Parathyroid adenoma (tissue), 2 donors: ENCODE measurements around the gene TAPT1.

ENCODE experiments used
- H2AFZ ChIP-seq: fragments of 300-600 bp; sonication (generic); one replicate; pipeline ENCODE4 v1.7.0; 2017; ENCODE audit warnings: antibody characterized with exemption, mild to moderate bottlenecking
- H3K27ac ChIP-seq: fragments of 300-600 bp; sonication (generic); one replicate; pipeline ENCODE4 v1.7.0; 2017
- H3K27me3 ChIP-seq: fragments of 300-600 bp; sonication (generic); one replicate; pipeline ENCODE4 v1.7.0; 2017; ENCODE audit warnings: low read length; ENCODE audit not compliant: control insufficient read depth, insufficient read depth
- H3K36me3 ChIP-seq: fragments of 300-600 bp; sonication (generic); one replicate; pipeline ENCODE4 v1.7.0; 2017; ENCODE audit warnings: low read length; ENCODE audit not compliant: control insufficient read depth, insufficient read depth
- H3K4me1 ChIP-seq: fragments of 300-600 bp; sonication (generic); one replicate; pipeline ENCODE4 v1.7.0; 2017; ENCODE audit warnings: control low read depth
- H3K4me2 ChIP-seq: fragments of 300-600 bp; sonication (generic); one replicate; pipeline ENCODE4 v1.7.0; 2017; ENCODE audit warnings: low read length
- H3K4me3 ChIP-seq: fragments of 300-600 bp; sonication (generic); one replicate; pipeline ENCODE4 v1.7.0; 2017; ENCODE audit warnings: low read depth, low read length
- H3K79me2 ChIP-seq: fragments of 300-600 bp; sonication (generic); one replicate; pipeline ENCODE4 v1.7.0; 2017; ENCODE audit warnings: control low read depth
- H3K9ac ChIP-seq: fragments of 300-600 bp; sonication (generic); one replicate; pipeline ENCODE4 v1.7.0; 2017; ENCODE audit warnings: mild to moderate bottlenecking
- H3K9me3 ChIP-seq: fragments of 300-600 bp; sonication (generic); one replicate; pipeline ENCODE4 v1.7.0; 2017; ENCODE audit warnings: low read length; ENCODE audit not compliant: control insufficient read depth
- CTCF ChIP-seq: fragments of 300-600 bp; sonication (generic); IDR thresholded peaks from one replicate; pipeline ENCODE4 v1.7.0; 2017; ENCODE audit warnings: antibody characterized with exemption, mild to moderate bottlenecking
- donor health status: primary hyperparathyroidism.

TAPT1 gene

GRCh38 chr4:16118090-16118489 lies 108.2 kb downstream of the TAPT1 start:
- H2AFZ ChIP-seq, result no peak overlapping the region
- no peak overlapping the region for H3K27ac ChIP-seq
- no peaks in the 10 kb centered on the region for H3K79me2 ChIP-seq
- H3K9me3 ChIP-seq, result no peaks in the 10 kb centered on the region
- no peak overlapping the region for H3K4me2 ChIP-seq
- H3K4me1 ChIP-seq, result no peaks in the 10 kb centered on the region
- H3K9ac ChIP-seq, result no peak overlapping the region
- no peak overlapping the region for H3K4me3 ChIP-seq
- no peaks in the 10 kb centered on the region for H3K36me3 ChIP-seq
- no peaks in the 10 kb centered on the region for H3K27me3 ChIP-seq
- no peak for TF ChIP-seq CTCF

- H3K27me3 ChIP-seq, result no peaks in the 10 kb centered on the region
- H3K9me3 ChIP-seq, result no peaks in the 10 kb centered on the region
- no peak overlapping the region for H3K4me3 ChIP-seq
- no peaks in the 10 kb centered on the region for H3K36me3 ChIP-seq
- H3K79me2 ChIP-seq, result no peaks in the 10 kb centered on the region
- no peak for TF ChIP-seq CTCF
- H2AFZ ChIP-seq, result no peak overlapping the region
- no peak overlapping the region for H3K27ac ChIP-seq
- H3K9ac ChIP-seq, result no peak overlapping the region
- no peaks in the 10 kb centered on the region for H3K4me1 ChIP-seq
- no peak overlapping the region for H3K4me2 ChIP-seq
Observed at GRCh38 chr4:16117164-16117563, 109.1 kb downstream of the TAPT1 start.

- Histone ChIP-seq H2AFZ (no peak overlapping the region), H3K4me3 (no peak overlapping the region), H3K4me1 (no peaks in the 10 kb centered on the region), H3K27me3 (no peaks in the 10 kb centered on the region), H3K9ac (no peak overlapping the region), H3K36me3 (no peaks in the 10 kb centered on the region), H3K79me2 (no peaks in the 10 kb centered on the region), H3K27ac (no peak overlapping the region), H3K4me2 (no peak overlapping the region), H3K9me3 (no peaks in the 10 kb centered on the region)
- no peak for TF ChIP-seq CTCF
Observed at GRCh38 chr4:16116493-16116990, 109.7 kb downstream of the TAPT1 start.

GRCh38 chr4:16116019-16116418 lies 110.3 kb downstream of the TAPT1 start:
- Histone ChIP-seq H3K79me2 (no peaks in the 10 kb centered on the region), H3K9me3 (no peaks in the 10 kb centered on the region), H3K27me3 (no peaks in the 10 kb centered on the region), H3K36me3 (no peaks in the 10 kb centered on the region), H2AFZ (no peak overlapping the region), H3K27ac (no peak overlapping the region), H3K9ac (no peak overlapping the region), H3K4me3 (no peak overlapping the region), H3K4me2 (no peak overlapping the region), H3K4me1 (no peaks in the 10 kb centered on the region)
- TF ChIP-seq CTCF, result no peak

- H3K36me3 ChIP-seq, result no peaks in the 10 kb centered on the region
- H3K9ac ChIP-seq, result no peak overlapping the region
- no peak overlapping the region for H3K4me2 ChIP-seq
- no peak for TF ChIP-seq CTCF
- no peaks in the 10 kb centered on the region for H3K4me1 ChIP-seq
- H3K4me3 ChIP-seq, result no peak overlapping the region
- no peak overlapping the region for H3K27ac ChIP-seq
- no peaks in the 10 kb centered on the region for H3K27me3 ChIP-seq
- no peak overlapping the region for H2AFZ ChIP-seq
- no peaks in the 10 kb centered on the region for H3K79me2 ChIP-seq
- no peaks in the 10 kb centered on the region for H3K9me3 ChIP-seq
Observed at GRCh38 chr4:16114546-16114945, 111.7 kb downstream of the TAPT1 start.
